SKM-1 treated with dmso at 0.1 percent for 144 hours (cell line): ENCODE results near the gene SCLT1.
A peak's percentile ranks its signal among the peaks of the same experiment; 100 is the strongest.

ENCODE experiments used
- DNase-seq: peaks from one replicate; lab custom pipeline; 2025; ENCODE audit not compliant: unreplicated experiment; lab: John Stamatoyannopoulos, UW

Gene SCLT1

DNA sequence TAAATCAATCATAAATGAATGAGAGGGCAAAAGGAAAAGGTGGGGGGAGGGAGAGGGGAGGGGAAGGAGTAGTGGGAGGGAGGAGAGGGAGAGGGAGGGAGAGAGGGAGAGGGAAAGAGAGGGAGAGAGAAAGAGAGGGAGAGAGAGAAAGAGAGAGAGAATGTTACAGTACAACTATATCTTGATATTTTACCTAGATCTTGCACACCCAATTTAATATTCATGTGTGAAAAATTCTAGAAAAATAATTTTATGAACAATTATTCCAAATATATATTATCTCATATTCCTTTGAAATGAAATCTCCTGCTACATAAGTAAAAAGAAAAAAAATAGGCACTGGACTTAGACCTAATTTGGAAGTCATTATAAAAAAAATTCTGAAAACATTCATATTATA lies 120.0 kb downstream of the SCLT1 start:
- DNase-seq: no peak

DNA sequence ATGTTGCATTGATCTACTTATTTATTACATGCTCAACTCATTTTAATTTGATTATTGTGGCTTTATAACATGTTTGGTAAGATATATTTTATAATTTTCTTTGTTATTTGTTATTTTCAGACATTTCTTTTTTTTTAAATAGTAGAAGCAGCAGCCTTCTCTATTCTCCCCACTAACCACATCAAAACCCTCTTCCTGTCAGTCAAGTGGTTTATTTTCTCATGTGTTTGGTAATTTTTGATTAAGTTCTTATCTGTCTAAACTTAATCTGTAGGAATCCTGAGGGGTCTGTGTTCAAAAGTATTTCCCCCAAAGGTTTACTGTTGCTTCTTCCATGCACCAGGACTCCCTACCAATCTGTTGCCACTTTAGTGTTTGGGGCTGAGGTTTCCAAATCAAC lies 131.9 kb downstream of the SCLT1 start:
- DNase-seq: no peak

GRCh38 chr4:128958194-128958593 lies 135.1 kb downstream of the SCLT1 start:
- DNase-seq: peak; percentile 91

DNA sequence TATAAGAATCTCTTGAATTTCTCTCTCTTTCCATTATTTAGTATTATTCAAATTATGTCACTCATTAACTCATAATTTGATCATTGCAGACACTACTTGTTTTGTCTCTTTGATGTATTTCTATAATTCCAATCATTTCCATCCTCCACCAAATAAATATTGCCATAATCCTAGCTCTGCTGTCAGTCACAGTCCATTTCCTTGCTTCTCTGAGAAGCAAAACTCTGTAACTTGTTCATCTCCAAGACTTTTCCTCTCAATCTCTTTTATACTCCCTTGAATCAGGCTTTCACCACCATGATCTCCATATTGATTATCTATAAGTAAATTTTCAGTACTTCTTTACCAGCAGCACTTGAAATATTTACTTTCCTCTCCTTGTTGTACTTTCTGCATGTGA lies 135.9 kb downstream of the SCLT1 start:
- DNase-seq: no peak

- no peak for DNase-seq
Observed at GRCh38 chr4:128955751-128956150, 137.6 kb downstream of the SCLT1 start.

GRCh38 chr4:128954941-128955340 lies 138.4 kb downstream of the SCLT1 start:
- DNase-seq: no peak

DNA sequence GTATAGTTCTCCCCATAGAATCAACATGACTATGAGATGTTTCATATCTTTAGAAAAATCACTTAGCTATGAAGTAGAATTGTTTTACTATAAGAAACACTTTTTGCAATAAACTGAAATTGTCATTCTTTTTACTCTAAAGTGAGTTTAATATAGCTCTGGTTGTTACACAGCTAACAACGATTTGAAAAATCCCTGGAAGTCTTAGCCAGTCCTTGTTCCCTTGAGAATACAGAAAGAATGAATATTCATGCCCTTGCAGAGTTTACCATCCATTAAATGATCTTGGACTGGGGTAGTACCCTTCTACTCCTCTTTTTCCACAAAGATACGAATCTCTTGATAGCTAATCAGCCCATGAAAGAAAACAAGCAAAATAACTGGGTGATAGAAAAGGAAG lies 142.0 kb downstream of the SCLT1 start:
- DNase-seq: no peak

GRCh38 chr4:128950796-128951195 lies 142.5 kb downstream of the SCLT1 start:
- no peak for DNase-seq

DNA sequence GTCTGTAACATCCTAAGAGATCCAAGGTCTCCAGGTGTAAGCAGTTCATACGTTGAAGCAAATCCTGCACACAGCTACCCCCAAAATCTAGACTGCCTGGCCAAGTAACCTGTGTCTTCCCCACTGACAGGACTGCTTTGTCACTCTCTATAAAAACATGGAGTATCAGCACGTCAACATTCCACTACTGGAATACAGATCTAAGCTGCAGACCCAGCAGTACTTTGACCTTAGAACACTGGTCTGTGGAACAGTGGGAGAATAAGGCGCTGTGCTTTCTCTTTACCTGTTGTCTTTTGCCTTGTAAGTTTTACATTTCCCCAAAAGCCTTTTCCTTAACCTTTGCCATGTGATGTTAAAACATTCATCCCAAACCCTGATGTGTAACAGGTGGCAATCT lies 146.4 kb downstream of the SCLT1 start:
- DNase-seq: no peak

- DNase-seq: no peak
Observed at GRCh38 chr4:128942607-128943006, 150.7 kb downstream of the SCLT1 start.

GRCh38 chr4:128940971-128941370 lies 152.4 kb downstream of the SCLT1 start:
- no peak for DNase-seq

DNA sequence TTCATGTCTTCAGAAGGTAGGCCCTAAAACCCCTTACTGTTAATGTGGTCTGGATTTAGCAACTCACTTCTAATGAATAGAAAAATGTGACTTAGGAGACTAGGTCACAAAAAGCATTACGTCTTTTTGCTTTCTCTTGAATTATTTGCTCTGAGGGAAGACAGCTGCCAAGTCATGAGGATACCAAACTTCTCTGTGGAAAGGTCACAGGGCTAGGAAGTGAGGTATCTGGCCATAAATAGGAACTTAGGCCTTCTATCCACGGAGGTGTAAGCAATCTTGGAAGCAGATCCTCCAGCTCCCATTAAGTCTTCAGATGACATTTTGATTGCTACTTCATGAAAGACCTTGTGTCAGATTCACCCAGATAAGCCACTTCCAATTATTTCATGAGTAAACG lies 163.3 kb downstream of the SCLT1 start:
- DNase-seq: no peak

- DNase-seq: no peak
Observed at GRCh38 chr4:128924951-128925350, 168.4 kb downstream of the SCLT1 start.

DNA sequence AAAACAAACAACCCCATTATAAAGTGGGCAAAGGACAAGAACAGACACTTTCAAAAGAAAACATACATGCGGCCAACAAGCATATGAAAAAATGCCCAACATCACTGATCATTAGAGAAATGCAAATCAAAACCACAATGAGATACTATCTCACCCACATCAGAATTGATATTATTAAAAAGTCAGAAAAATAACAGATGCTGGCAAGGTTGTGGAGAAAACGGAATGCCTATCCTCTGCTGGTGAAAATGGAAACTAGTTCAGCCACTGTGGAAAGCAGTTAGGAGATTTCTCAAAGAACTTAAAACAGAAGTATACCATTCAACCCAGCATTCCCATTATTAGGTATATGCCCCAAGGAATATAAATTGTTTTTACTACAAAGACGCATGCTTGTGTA lies 171.4 kb downstream of the SCLT1 start:
- no peak for DNase-seq

DNA sequence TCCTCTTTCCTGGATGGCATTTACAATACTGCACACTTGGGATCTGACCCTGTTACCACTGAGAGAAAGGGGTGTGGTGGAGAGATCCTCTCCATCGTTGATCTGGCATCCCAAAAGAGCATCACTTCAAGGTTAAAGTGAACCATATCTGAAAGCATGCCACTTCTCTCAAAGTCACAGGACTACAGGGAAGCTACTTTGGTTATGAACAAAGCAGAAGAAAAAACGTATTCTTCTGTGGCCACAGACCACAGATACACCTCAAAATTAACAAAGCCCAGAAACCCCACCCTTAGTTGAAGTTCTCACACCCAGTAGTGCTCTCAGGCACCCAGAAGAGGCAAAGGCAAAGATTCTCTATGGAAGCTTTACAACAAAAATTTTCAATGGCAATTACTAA lies 175.6 kb downstream of the SCLT1 start:
- peak; percentile 56 for DNase-seq

DNA sequence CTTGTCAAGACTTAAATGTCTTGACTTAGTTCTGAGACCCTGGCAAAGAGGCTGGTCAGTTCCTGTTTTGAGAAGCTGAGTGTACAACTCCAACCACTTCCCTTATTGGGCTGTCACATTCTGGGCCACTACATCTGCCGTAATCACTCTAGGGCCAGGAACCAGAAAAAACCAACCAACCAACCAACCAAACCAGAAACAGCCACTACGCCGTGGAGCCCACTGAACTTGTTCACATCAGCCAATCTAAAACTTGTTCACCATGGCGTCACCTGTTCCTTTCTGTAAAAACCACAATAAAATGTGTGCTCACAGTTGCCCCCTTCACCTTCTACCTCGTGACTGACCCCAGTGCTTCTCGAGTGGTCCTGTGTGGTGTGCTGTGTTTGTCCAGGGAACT lies 176.5 kb downstream of the SCLT1 start:
- peak; percentile 89 for DNase-seq

GRCh38 chr4:128915544-128915943 lies 177.8 kb downstream of the SCLT1 start:
- no peak for DNase-seq

DNA sequence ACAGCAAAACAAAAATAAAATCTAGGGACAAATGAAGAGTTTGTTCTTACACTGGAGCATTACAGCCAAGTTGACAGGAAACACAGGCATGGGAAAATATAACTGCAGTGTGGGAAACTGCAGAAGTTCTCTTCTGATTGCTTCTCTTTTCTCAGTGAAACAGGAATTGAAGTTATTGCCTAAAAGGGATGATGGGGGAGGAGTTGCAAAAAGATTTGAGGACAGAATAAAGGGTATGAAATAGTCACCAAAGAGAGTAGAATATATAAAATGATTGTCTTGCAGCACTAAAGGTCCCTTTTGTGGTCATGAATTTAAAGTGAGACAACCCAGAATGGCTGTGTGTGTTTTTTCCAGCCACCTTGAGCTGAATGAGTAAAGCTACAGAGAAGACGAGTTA lies 180.1 kb downstream of the SCLT1 start:
- peak; percentile 61 for DNase-seq

GRCh38 chr4:128908735-128909134 lies 184.6 kb downstream of the SCLT1 start:
- no peak for DNase-seq

DNA sequence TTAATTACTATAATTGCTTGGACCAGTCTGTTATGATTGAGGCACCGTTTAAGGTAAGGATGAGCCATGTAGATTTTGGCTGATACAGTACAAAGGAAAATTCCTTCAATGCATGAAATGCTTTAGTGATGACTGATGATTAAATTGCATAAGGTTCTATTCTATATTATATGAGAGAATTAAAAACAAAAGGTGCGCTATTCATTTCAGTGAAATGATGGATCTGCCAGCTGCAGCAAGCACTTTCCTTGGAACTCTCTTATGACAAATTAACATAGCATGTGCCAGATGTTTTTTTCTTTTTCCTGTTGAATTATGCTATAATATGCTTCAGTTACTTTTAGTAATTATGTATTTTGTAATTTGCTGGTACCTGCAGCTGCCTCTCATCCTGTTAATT lies 185.4 kb downstream of the SCLT1 start:
- DNase-seq: no peak

GRCh38 chr4:128906581-128906980 lies 186.8 kb downstream of the SCLT1 start:
- DNase-seq: no peak

DNA sequence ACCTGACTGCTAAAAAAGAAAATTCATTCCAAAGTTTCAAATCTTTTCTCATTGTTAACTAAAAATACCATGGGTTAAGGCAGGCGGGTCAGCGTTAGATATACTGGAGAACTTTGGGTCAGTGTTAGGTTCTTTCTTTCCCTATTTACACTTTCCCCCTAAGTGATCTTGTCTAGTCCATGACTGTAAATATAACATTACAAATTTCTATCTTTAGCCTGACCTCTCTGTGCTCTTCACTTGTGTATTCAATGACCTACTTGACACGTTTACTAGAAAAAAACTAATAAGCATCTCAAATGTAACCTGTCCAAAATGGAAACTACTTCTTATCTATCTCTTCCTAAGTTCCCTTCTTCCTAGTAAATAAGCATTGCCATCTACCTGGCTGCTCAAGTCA lies 188.5 kb downstream of the SCLT1 start:
- DNase-seq: no peak

DNA sequence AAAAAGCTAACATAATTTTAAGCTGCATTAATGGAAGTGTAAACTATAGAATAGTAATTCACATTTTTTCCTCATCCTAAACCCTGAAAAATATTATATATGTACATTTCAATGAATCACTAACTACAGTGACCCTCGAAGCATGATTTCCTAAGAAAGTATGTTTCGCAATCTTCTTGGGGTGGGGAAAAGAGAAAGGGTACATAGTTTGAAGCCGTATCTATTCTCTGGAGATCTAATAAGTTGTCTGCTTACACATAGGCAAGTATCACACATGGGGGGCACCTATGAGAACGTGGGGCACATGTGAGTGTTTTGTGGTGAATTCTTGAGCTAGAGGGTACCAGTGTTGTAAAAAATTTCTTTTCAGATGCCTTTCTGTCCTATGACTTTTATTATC lies 212.7 kb downstream of the SCLT1 start:
- DNase-seq: no peak

- DNase-seq: no peak
Observed at GRCh38 chr4:128879971-128880370, 213.4 kb downstream of the SCLT1 start.
